ENCODE measurements around the gene ZNF624.
"Not testable (repeated sequence)": the region's sequence is repeated elsewhere in the genome, so short reads cannot be mapped to it uniquely, and the experiment has no call there.

ZNF624 gene

GRCh38 chr17:16653367-16654041 is at the start of gene ZNF624:
TSS of gene ZNF624 (minus strand) at chr17:16653850.
- DNase-seq, result peak; percentile 60 to 69

- not testable (repeated sequence) for DNase-seq
Observed at GRCh38 chr17:16697603-16698002, 44.0 kb upstream of the ZNF624 start.

GRCh38 chr17:16690447-16690846 is 36.8 kb upstream of the ZNF624 start:
- DNase-seq, result not testable (repeated sequence)

GRCh38 chr17:16689731-16690281 is 36.2 kb upstream of the ZNF624 start, which contains the start of gene CCDC144A:
TSS of gene CCDC144A (plus strand) at chr17:16690241. CDS start at chr17:16690401, 160 bp downstream.
- not testable (repeated sequence) for DNase-seq

- DNase-seq, result not testable (repeated sequence)
Observed at GRCh38 chr17:16687151-16687550, 33.5 kb upstream of the ZNF624 start.

GRCh38 chr17:16686019-16686418 is 32.4 kb upstream of the ZNF624 start:
- DNase-seq, result not testable (repeated sequence)

GRCh38 chr17:16683290-16684138 is 29.9 kb upstream of the ZNF624 start:
- not testable (repeated sequence) for DNase-seq

- DNase-seq, result no peak
Observed at GRCh38 chr17:16676676-16677268, 23.1 kb upstream of the ZNF624 start.

GRCh38 chr17:16666907-16667636 is 13.4 kb upstream of the ZNF624 start:
- DNase-seq, result not testable (repeated sequence)

- not testable (repeated sequence) for DNase-seq
Observed at GRCh38 chr17:16666553-16666906, 12.9 kb upstream of the ZNF624 start.

GRCh38 chr17:16662936-16663335 is 9.3 kb upstream of the ZNF624 start:
- DNase-seq, result no peak

GRCh38 chr17:16661217-16661616 is 7.6 kb upstream of the ZNF624 start:
- no peak for DNase-seq

- no peak for DNase-seq
Observed at GRCh38 chr17:16652847-16653366, 743 bp downstream of the ZNF624 start.

- no peak for DNase-seq
Observed at GRCh38 chr17:16652252-16652651, 1.4 kb downstream of the ZNF624 start.

- DNase-seq, result no peak
Observed at GRCh38 chr17:16649585-16649984, 4.1 kb downstream of the ZNF624 start.

- no peak for DNase-seq
Observed at GRCh38 chr17:16639438-16639837, 14.2 kb downstream of the ZNF624 start.

- DNase-seq, result no peak
Observed at GRCh38 chr17:16623282-16623681, 30.4 kb downstream of the ZNF624 start.

GRCh38 chr17:16622540-16623277 is 30.9 kb downstream of the ZNF624 start:
- DNase-seq, result no peak

GRCh38 chr17:16617481-16618060 is 36.1 kb downstream of the ZNF624 start:
- DNase-seq, result no peak

- DNase-seq, result no peak
Observed at GRCh38 chr17:16599537-16599936, 54.1 kb downstream of the ZNF624 start.
